ENCODE data around the gene KIF11.

- TF ChIP-seq PKNOX1 (IDR thresholded peaks at IDR 0.05) (no peak), FOXM1 (IDR thresholded peaks at IDR 0.05; ENCODE audit: borderline replicate concordance) (no peak)
These were observed 21.3 kb upstream of the KIF11 start for GRCh38 chr10:92571649-92572048.
